Esophagus muscularis mucosa (tissue), 4 donors: ENCODE data around the gene SIGLEC5.

Experiments used
- EP300 ChIP-seq: sonication (generic); formaldehyde crosslinking; IDR thresholded peaks from one replicate; pipeline ENCODE4 v1.6.1; 2017; ENCODE audit warnings: antibody characterized with exemption
- POLR2A ChIP-seq: fragments of 450-650 bp; IDR thresholded peaks from one replicate; pipeline ENCODE4 v1.6.1; 2017; ENCODE audit warnings: antibody characterized with exemption, moderate library complexity, mild to moderate bottlenecking, low read depth
- TF ChIP-seq, protein P1 (sequence below), 3 experiments: fragments of 200-600 bp in 2 of 3; fragments of 450-650 bp in 1 of 3; sonication (generic) in 2 of 3; IDR thresholded peaks; one replicate each; pipeline ENCODE4 v1.5.1; 2017 to 2019; ENCODE audit warnings: antibody characterized with exemption in 3 of 3, mild to moderate bottlenecking in 2 of 3, moderate library complexity in 1 of 3

- TF ChIP-seq, protein P1, sequence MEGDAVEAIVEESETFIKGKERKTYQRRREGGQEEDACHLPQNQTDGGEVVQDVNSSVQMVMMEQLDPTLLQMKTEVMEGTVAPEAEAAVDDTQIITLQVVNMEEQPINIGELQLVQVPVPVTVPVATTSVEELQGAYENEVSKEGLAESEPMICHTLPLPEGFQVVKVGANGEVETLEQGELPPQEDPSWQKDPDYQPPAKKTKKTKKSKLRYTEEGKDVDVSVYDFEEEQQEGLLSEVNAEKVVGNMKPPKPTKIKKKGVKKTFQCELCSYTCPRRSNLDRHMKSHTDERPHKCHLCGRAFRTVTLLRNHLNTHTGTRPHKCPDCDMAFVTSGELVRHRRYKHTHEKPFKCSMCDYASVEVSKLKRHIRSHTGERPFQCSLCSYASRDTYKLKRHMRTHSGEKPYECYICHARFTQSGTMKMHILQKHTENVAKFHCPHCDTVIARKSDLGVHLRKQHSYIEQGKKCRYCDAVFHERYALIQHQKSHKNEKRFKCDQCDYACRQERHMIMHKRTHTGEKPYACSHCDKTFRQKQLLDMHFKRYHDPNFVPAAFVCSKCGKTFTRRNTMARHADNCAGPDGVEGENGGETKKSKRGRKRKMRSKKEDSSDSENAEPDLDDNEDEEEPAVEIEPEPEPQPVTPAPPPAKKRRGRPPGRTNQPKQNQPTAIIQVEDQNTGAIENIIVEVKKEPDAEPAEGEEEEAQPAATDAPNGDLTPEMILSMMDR (IDR thresholded peaks at IDR 0.05): no peak
- TF ChIP-seq POLR2A: no peak
- TF ChIP-seq EP300: no peak
Measured at GRCh38 chr19:51626675-51627074, 3.5 kb downstream of the SIGLEC5 start.
